GM19372 (cell line): ENCODE data around the gene HNRNPM.

Experiments used
- ATAC-seq: cut with Tn5 transposase; IDR thresholded peaks from one replicate; pipeline ENCODE4 v1.9.1; 2021; ENCODE audit warnings: mild to moderate bottlenecking, low read depth, moderate library complexity; ENCODE audit not compliant: unreplicated experiment

Gene HNRNPM

DNA sequence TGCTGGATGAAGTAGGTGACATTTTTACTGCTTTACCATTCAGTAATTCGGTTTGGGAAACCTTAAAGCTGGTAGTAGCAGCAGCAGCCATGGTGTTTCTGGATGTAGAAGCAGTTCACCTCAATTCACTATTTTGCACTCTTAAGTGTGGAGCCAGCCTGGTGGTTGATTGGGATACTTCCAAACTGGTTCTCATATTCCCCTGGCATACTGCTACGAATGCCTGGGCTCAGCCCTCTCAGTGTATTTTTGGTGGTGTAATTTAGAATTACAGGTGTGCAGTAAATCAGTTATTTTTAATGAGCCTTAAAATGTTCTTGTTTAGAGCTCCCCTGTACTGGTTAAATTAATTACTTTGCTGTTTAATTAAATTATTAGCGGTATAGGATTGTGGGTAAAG lies 12.4 kb downstream of the HNRNPM start:
- no peak for ATAC-seq

DNA sequence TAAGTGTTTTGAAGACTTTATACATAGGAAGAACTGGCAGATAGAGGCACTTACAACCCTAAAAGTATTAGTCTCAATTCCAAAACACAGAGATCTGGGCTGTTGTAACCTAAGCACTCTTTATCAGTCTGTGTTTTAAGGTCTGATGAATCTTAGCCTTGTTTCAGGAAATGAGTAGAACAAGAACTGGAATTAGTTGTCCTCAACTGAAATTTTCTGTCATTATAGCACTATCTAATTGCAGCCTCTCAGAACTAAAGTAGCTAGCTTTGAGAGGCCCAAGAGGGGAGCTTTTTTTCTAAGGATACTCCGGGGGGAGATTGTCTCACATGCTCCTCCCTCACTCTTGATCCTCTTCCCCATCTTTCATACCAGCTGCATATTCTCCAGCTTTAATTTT lies 13.1 kb downstream of the HNRNPM start:
- no peak for ATAC-seq

DNA sequence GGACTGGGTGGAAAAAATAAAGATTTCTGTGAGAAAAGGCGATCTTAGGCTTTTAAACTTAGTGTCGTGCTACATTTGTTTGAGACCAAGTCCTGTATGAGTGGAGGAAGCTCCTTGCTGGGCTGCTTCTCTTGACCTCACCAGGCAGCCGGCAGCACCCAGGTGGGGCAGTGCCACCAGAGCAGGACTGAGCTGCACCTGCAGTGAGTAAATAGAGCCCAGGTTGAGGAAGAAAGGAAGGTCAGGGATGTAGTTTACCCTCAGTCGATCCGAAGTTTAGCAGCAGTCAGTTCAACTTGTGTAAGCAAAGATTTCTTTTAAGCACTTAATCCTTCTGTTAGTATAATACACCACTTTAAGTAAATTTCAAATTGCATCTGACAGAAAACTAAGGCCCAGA lies 13.6 kb downstream of the HNRNPM start:
- ATAC-seq, result no peak

DNA sequence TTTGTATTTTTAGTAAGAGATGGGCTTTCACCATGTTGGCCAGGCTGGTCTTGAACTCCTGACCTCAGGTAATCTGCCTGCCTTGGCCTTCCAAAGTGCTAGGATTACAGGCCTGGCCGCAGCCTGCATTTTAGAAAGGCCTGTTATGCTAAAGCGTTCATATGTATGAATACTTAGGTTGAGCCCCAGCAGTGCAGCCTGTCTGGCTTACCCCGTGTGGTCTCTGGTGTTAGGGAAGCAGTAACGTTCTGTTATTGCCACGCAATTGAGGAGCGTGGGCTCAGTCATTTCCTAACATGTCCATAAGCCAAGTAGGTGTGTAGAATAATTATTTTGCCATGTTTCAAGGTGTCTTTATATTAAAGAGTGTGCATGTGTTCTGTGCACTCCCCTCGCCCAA lies 14.3 kb downstream of the HNRNPM start:
- no peak for ATAC-seq

DNA sequence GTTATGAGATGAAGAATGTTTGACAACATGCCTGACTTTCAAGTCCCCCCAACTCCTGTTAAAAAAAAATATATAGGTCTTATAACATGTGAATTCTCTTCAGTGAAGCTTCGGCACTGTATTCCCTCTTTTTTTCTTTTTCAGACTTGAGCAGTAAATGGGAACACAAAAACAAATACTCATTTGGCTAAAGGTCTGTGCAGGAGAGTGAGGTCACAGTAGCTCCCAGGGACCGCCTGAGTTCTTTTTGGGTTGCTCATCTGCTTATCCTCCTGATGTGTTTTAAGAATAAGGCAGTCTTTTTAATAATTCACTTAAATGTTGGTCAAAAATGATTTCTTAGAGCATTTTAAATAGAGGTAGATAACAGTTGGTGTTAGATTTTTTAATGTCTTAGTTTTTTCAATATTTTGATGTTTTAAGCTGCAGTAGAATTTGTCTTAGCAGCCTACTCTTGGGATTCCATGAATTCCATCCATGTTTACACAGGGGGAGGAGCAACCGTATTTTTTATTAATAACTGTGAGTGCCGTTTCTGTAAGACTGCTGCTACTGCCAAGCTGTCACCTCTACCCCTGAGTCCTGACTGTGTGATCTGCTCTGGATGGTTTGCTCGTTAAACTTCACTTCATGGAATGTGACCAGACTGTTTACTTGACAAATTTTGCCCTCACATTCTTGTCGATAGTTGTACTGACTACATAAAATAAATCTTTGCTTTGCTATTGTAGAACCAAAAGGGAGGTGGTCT lies 14.9 kb downstream of the HNRNPM start:
- no peak for ATAC-seq

- ATAC-seq, result no peak
Observed at GRCh38 chr19:8460516-8461298, 15.9 kb downstream of the HNRNPM start.

GRCh38 chr19:8461376-8461775 lies 16.6 kb downstream of the HNRNPM start:
- ATAC-seq, result no peak

- ATAC-seq, result no peak
Observed at GRCh38 chr19:8461891-8462290, 17.1 kb downstream of the HNRNPM start.

GRCh38 chr19:8462571-8462970 lies 17.8 kb downstream of the HNRNPM start:
- ATAC-seq, result no peak

DNA sequence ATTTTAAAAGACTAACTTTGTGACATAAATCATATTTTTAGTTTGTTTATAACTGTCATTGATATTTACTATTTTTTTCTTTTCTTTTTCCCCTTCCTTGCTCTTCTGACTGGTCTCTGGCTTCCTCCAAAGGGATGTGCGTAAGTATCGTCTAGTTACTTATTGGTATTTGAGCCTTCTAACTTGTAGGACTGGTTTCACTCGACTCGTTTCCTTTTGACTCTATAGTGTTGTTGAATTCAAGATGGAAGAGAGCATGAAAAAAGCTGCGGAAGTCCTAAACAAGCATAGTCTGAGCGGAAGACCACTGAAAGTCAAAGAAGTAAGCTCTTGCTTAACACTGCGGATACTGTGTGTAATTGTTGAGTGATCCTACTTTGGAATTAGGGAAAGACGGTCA lies 18.6 kb downstream of the HNRNPM start:
- no peak for ATAC-seq

DNA sequence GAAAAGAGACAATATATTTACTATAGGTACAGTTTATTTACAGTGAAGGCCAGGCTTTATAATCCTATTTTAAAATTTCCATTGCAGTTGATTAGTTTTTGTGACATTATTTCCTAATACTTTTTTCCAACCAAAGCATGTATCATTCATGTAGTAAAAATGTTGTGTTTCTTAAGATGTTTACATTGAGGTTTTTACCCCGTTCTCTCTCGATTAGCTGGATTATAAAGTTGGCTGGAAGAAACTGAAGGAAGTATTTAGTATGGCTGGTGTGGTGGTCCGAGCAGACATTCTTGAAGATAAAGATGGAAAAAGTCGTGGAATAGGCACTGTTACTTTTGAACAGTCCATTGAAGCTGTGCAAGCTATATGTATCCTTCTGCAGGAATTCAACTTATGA lies 21.2 kb downstream of the HNRNPM start:
- ATAC-seq, result no peak

DNA sequence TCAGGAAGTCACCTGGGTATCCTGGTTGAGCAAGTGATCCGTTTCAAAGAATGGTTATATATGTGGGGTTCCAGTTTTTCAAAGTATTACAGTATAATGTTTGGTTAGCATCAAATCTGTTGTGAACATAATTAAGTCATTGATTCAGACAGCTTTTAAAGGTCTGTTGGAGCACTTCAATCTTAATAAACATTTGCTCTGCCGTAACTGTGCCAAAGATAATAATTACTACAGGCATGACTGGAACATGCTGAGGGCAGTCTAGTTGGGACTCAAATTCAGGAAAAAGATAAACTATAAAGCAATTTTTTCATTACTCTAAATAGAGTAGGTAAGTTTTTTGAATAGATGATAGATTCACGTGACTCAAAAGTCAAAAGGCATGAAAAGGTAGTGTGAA lies 23.3 kb downstream of the HNRNPM start:
- no peak for ATAC-seq

GRCh38 chr19:8468761-8469373 lies 24.1 kb downstream of the HNRNPM start:
- ATAC-seq, result no peak

DNA sequence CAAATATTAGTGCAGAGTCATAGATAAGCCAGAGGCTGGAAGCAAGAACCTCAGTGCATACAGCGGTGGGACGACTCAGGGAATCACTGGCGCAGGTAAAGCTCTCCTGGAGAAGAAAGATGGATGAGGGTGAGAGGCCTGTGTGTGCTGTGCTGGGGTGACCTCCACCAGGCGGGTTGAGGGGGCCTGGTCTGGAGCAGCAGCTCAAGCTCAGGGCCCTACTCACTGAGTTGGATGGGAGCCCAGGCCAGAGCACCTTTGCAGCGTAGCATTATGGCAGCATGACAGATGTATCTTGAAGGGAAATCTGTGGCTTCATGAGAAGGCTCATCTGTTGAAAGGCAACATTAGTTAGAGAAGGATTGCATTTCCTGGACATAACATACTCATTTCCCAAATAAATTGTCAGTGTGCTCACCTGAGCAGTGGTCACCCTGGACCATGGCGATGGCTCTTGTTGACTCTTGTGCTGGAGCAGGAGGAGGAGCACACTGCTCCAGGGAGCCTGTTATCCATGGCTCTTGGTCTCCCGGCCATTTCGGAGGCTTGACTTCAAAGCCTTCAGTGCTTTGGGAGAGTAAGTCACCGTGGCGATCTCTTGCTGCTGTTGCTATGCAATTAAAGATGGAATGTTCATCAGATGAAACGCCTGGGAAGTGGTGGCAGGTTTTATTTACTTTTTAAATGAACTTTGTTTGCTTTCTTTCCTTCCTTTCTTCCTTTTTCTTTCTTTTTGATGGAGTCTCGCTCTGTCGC lies 25.0 kb downstream of the HNRNPM start:
- no peak for ATAC-seq

DNA sequence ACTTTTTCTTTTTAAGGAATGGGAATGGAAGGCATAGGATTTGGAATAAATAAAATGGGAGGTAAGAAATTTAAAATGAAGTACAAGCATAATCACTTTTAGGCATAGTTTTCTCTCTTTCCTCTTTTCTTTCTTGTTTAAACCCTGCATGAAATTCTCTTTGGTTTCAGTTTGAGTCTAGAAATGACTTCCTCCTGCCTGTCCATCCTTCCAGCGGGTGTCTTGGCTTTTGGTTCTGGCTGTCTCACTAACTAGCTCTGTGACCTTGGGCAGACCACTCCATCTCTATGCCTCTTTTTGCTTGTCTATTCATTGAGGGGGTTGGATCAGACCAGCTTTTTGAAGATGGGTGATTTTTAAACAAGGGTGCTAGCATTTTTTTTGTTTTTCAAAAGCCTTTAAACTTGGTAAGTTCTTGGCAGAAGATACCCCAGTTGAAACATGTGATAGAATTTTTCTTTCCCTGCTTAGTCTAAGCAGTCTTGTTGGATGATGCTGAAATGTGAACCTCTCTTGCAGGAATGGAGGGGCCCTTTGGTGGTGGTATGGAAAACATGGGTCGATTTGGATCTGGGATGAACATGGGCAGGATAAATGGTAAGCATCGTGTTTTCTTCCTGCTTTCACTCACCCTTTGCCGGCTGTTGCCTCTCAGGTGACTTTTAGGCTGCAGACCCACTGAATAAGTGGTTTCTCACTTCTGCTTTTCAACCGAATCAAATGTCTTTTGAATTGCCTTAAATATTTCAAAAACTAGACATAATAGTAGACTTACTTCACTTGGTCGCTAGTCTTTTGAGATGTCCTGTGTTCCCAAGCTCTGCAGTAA lies 29.1 kb downstream of the HNRNPM start:
- no peak for ATAC-seq

GRCh38 chr19:8475005-8475404 lies 30.2 kb downstream of the HNRNPM start:
- ATAC-seq, result no peak

DNA sequence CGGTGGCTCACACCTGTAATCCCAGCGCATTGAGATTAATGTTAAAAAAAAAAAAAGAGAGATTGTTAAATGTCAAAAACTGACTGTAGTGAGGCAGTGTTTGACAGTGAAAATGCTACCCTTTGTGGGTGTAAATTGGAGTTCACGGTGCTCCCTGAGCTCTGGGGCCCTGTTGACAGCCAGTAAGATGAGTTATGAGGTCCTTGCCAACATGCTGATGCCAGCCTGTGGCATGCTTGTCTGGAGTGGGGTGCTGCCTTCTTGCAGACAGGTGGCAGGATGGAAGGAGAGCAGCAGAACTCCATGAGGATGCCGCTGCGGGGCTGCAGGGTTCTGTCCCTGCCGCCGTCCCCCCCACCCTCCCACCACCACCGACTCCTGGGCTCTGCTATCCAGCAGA lies 31.7 kb downstream of the HNRNPM start:
- ATAC-seq, result no peak

GRCh38 chr19:8477889-8478288 lies 33.1 kb downstream of the HNRNPM start:
- no peak for ATAC-seq

DNA sequence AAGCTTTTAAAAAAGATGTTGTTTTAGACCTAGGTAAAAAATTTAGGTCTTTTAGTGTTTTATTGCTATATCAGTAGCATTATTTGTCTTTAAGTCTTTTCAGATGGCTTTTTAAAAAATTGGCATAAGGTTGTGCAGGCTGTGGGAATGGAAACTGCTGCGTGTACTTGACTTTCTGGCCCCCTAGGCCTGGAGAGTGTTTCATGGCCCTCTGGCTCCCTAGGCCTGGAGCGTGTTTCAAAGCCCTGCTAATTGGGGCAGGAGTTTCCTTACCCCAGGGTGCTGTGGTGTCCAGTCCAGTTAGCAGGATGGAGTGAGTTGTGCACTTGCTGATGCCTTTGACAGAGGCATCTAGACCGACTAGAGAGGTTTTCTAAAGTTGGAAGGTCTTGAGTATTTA lies 33.8 kb downstream of the HNRNPM start:
- no peak for ATAC-seq

- ATAC-seq, result no peak
Observed at GRCh38 chr19:8481201-8481600, 36.4 kb downstream of the HNRNPM start.
